Activated CD4-positive, CD25-positive, alpha-beta regulatory T cell treated with anti-CD3 and anti-CD28 coated beads, Interleukin-2, amount 50 U/mL, for 72 hours (primary cell): ENCODE measurements around the gene FLNB.
"Not testable (repeated sequence)": the region's sequence is repeated elsewhere in the genome, so short reads cannot be mapped to it uniquely, and the experiment has no call there.

ENCODE experiments used
- DNase-seq: peaks from one replicate; pipeline ENCODE4 v3.0.0; 2021

The FLNB gene

GRCh38 chr3:57983734-57984518 is 24.3 kb upstream of the FLNB start:
- no peak for DNase-seq

DNA sequence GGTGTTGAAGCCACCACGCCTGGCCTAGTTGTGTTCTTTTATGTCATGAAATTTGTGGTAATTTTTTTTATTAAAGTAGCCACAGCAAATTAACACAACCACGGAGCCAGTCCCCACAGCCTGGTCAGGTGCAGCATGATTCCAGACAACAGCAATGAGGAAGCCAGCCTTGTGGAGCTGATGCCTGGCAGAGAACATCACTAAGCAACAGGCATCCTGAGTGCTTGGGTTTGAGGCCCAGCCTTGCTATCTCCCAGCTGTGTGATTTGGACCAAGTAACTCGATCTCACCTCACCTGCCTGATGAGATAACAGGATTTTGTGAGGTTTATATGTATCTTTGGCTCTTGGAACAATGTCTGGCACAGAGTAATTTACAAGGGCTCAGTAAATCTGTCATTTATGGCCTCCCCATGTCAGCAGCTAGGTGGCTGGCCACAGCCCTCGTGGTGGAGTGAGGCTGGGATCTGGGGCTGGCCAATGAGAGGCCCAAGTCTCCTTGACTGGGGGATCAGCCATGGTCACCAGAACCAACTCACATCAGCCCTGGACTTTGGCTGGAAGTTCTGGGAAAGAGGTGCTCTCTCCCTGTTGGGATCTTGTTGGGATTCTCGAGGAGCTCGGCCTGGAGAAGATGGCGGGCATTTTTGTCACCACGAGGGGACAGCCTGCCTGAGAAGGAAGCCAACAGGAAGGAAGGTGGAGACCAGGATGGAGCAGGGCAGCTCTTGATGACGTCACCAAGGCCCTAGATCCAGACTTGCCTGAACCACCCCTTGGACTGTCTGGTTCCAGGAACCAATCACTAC is 22.8 kb upstream of the FLNB start:
- DNase-seq, result no peak

DNA sequence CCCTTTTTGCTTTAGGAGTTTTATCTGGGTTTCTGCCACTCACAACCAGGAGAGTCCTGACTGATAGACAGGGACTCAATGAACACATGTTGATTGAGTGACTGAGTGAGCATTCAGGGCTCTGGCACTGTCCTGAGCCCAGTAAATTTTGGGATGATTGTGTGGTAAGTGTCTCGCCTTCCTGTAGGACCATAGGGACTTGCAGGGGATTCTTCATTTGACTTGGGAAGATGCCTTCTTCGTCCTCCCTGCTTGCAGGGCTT is 22.3 kb upstream of the FLNB start:
- DNase-seq, result no peak

GRCh38 chr3:57986261-57986660 is 22.0 kb upstream of the FLNB start:
- DNase-seq, result no peak

GRCh38 chr3:57989198-57989597 is 19.0 kb upstream of the FLNB start:
- not testable (repeated sequence) for DNase-seq

- no peak for DNase-seq
These were observed 18.6 kb upstream of the FLNB start for GRCh38 chr3:57989646-57990045.

DNA sequence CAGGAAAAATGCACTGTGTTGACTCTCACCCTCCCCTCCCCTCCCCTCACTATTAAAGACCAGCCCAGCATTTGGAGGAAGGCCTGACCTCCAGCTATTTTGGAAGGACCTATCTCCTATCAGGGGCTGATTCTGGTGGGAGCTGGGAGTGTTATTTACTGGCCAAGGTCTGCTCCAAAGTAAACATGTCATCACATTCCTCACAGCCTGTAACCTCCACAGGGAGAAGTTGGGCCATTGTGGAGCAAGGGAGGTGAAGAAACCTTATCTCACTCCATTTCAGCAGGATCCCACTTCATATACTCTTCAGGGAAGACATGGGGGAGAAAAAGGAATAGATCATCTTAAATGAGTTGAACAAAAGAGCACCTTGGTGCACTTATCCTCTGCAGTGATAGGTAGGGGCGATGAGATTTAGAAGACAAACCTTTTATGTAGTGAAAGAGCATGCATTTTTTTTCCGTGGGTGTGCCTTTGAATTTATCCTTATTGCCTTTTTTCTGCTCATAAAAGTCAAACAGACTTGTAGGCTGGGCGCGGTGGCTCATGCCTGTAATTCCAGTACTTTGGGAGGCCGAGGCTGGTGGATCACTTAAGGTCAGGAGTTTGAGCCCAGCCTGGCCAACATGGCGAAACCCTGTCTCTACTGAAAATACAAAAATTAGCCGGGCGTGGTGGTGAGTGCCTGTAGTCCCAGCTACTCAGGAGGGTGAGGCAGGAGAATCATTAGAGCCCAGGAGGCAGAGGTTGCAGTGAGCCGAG is 15.6 kb upstream of the FLNB start:
- no peak for DNase-seq

- no peak for DNase-seq
These were observed 9.6 kb upstream of the FLNB start for GRCh38 chr3:57998366-57999283.

GRCh38 chr3:57999417-58000115 is 8.7 kb upstream of the FLNB start:
- no peak for DNase-seq

- DNase-seq, result no peak
These were observed 7.7 kb upstream of the FLNB start for GRCh38 chr3:58000306-58001085.

DNA sequence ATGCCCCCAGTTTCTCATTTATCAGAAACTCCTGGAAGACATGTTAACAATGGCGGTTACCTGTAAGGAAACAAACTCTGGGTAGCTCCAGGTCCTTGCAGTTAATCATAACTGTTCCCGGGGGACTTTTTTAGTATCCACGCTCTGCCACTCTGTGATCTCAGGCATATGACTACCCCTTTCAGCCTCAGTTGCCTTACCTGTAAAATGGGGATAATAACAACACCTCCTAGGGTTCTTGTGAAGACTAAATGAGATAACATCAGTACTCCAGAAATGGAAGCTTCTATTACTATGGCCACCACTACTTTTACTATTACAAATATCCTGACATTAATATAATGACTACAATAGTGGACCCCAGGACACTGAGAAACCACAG is 7.1 kb upstream of the FLNB start:
- no peak for DNase-seq

- no peak for DNase-seq
These were observed 6.2 kb upstream of the FLNB start for GRCh38 chr3:58001979-58002378.

DNA sequence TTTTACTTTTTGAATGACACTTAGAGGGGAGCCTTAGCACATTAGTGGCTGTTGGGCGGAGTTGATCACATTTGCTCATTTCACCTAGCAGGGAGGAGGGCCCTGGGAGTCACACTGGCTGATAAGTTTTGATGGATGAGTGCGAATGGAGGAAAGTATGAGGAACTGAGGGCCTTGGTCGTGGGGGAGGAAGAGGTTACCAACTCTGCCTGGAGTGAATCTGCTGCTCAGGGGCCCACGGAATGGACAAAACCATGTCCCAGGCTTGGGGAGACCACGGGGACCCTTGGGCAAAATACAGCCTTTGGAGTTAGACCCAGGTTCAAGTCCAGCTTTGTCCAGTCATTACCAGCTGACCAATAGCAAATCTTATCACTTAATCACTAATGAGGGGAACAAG is 5.1 kb upstream of the FLNB start:
- DNase-seq, result no peak

GRCh38 chr3:58004973-58005372 is 3.2 kb upstream of the FLNB start:
- no peak for DNase-seq

- no peak for DNase-seq
These were observed 2.6 kb upstream of the FLNB start for GRCh38 chr3:58005669-58006068.

GRCh38 chr3:58006661-58007060 is 1.6 kb upstream of the FLNB start:
- no peak for DNase-seq

DNA sequence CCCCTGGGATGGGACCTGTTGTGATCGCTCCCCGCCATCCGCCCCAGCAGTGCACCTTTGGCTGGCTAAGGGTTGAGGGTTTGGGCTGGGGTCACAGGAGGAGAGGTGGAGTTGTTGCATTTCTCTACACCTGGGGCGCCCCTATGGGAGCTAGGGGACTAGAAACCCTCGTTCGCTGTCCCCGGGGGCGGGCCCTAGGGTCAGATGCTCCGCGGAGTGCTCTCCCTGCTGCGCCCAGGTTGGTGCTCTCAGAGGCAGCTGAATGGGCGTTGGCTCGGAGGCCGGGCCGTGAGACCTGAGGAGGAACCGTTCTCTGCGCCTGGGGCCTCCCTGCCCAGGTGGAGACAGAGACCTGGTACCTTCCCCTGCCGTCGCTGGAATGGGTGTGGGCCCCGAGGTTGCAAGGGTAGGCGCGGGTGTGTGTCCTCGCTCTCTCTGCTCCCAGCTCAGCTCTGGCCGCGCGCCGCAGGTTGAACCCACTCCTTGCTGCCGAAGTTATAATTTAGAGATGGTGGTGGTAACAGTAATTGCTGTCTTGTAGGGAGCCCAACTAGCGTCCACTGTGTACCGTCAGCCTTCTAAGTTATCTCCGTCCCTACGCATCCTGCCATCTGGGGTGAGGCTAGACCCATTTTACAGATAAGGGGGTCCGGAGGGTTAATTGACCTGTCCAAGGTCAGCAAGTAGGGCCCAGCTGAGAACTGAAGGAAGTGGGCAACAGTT is 965 bp downstream of the FLNB start:
- peak; percentile 58 for DNase-seq

DNA sequence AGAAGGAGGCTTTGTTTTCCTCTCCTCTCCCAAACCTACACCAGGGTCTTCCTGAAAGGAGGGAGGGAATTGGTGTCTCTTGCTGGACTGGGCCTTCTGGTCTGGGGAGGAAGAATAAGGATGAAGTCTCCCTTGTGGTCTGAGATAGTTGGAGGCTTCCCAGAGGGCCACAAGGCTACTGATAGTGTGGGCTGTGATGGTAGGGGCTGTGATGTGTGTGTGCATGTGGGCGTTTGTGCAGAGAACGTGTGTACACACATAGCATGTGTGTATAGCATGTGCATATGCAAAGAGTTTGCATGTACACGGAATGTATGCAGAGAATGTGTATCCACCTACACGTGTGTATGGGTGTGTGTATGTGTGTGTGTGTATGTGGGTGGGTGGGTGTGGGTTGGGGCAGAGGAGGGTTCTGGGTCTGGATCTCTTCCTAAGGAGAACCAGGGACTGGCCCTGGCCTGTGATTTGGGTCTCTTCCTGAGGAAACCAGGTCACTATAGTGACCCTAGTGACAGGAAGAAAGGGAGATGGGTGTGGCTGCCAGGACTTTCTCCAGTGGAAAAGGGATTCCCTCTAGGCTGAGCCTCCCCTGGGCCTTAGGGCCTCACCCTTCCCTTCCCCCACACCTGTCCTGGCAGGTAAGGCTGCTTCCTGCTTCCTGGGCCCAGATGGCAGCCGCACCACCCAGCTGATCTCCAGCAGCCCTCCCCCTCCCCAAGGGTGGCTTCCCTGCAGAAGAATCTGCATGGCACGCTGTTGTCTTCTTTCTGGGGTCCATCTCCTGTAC is 1.7 kb downstream of the FLNB start:
- DNase-seq, result no peak

DNA sequence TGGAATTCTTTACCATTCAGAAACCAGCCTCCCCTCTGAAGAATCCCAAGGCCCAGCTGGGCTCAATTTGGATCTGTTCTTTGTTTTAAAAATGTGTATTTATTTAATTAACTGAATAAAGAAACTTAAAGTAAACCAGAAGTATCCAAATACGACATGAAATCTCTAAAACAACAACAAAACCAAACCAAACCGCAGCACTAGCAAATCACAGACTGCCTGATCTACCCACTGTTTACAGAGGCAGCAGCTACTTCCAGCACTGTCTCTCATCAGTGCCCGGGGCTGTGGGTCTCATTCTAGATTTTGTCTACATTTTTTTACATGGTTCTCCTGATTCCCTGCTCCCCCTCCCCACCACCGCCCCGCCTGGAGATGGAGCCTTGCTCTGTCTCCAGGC is 2.3 kb downstream of the FLNB start:
- DNase-seq, result no peak

GRCh38 chr3:58011580-58011979 is 3.4 kb downstream of the FLNB start:
- DNase-seq, result no peak
